ENCODE measurements around the gene SEC24D. TPM values are rescaled to one million over a fixed set of nuclear protein-coding genes. Genes with fewer than 3 reads are reported as not detected.

Gene SEC24D
- total and polyA plus RNA-seq, 9 of the 15 experiments (the other 6 are each of a cell fraction or from before 2014, with no cell fraction given): 7.1 to 22.5 (median 11.3) TPM

DNA sequence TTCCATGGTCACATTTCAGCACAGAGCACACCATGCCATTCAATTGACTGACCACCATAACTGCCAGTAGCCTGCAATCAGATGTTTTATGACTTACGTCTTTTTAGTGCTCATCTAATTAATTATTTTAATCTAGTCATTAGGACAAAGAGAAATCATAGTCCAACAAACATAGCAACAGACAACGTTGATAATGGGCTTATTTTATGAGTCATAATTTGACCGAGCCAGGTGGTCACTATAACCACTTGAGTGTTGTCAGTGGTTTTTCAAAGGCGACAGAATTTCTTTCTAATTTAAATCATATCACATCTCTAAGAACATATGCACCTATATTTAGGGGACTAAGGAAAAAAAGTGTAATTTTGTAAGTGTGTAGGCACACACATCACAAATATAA lies 1.9 kb downstream of the SEC24D start:
- CTCF ChIA-PET (ENCODE audit: low intra/inter-chr PET ratio): no interaction called here

DNA sequence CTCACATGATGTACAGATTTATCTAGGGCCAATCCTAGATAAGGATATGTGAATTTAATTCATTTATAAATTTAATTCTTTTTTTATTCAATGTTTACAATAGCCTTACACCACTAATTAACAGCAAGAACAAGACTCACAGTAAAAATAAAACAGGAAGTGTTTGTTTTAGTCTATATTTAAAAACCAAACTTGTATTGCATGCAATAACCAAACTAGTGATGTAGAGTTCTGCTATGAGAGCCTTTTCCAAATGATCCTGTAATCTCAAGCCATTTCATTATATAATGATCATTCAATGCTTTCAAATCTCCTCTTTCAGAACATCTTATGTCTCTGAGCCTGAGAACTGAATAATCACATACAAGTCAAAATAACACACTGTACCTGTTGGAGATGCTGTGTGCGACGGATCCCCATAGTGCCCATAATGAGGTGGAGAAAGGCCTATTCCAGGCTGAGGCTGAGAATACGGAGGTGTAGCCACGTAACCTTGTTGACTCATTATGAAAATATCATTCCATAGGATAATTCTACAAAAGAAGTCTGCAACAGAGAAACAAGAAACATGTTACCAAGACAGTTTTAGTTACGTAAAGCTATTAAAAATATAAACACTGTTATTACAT lies 2.6 kb downstream of the SEC24D start:
- H3K4me1 ChIP-seq (replicated peaks in 1 of 2; ENCODE audit: control insufficient read depth in 2 of 2, insufficient read depth in 2 of 2, low read length in 2 of 2): peaks cover 4 to 8% of the 10 kb centered on the region in 2 experiments; a peak in 4 of 5 replicates
- 95% methylated on average over 5 of the region's 5 CpGs for WGBS (ENCODE audit: insufficient coverage, low coverage, missing lambda C conversion rate)
- no peaks in the 10 kb centered on the region for H3K27me3 ChIP-seq (ENCODE audit: control insufficient read depth in 2 of 2, insufficient read depth in 2 of 2, low read length in 2 of 2)
- no peak overlapping the region for H3K9ac ChIP-seq (ENCODE audit: insufficient read depth in 1 of 2, low read depth in 2 of 2, low read length in 2 of 2)
- DNase-seq (ENCODE audit: extremely low read depth in 1 of 4, low spot score in 3 of 4) (no peak), ATAC-seq (no peak), FAIRE-seq (no peak)
- peaks cover 30% of the 10 kb centered on the region; the same call in 2 of the 3 replicates for H3K36me3 ChIP-seq (ENCODE audit: control insufficient read depth, insufficient read depth, low read length)
- H2AFZ ChIP-seq (ENCODE audit: low read depth, low read length): no peak overlapping the region
- CTCF ChIA-PET (ENCODE audit: low intra/inter-chr PET ratio): no interaction called here
- POLR2A ChIA-PET: no interaction called here
- intact Hi-C loops (cut with micrococcal nuclease) (no loop called here), in situ Hi-C loops (cut with MboI) (no loop called here)
- no peak overlapping the region for H3K4me2 ChIP-seq (ENCODE audit: insufficient read depth, low read length)
- H3K9me1 ChIP-seq (ENCODE audit: control insufficient read depth, insufficient read depth, low read length): no peaks in the 10 kb centered on the region
- peaks cover 5% of the 10 kb centered on the region; the same call in 1 of the 2 replicates for H4K20me1 ChIP-seq (replicated peaks; ENCODE audit: control insufficient read depth, insufficient read depth, low read length)
- peaks cover 27% of the 10 kb centered on the region; the same call in 2 of the 3 replicates for H3K79me2 ChIP-seq (ENCODE audit: control insufficient read depth, insufficient read depth, low read length)
- no TSS peak for BruUV-seq (replicated peaks)
- H3K4me3 ChIP-seq: no peak overlapping the region
- H3K9me3 ChIP-seq (replicated peaks; ENCODE audit: control insufficient read depth, insufficient read depth, low read depth, low read length): no peaks in the 10 kb centered on the region
- no peak overlapping the region for H3K27ac ChIP-seq (ENCODE audit: extremely low read depth, low read depth, low read length)
- TF ChIP-seq, protein P1, sequence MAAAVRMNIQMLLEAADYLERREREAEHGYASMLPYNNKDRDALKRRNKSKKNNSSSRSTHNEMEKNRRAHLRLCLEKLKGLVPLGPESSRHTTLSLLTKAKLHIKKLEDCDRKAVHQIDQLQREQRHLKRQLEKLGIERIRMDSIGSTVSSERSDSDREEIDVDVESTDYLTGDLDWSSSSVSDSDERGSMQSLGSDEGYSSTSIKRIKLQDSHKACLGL (CRISPR knock-in tag; IDR thresholded peaks at IDR 0.05; ENCODE audit: borderline replicate concordance, poor library complexity, severe bottlenecking): no peak
- TF ChIP-seq POLR3A (IDR thresholded peaks at IDR 0.05; ENCODE audit: borderline replicate concordance, extremely low read depth, insufficient read depth, insufficient read length) (no peak), FOSL1 (tag; conservative IDR thresholded peaks at IDR 0.05) (no peak)
- TF ChIP-seq, protein P2, sequence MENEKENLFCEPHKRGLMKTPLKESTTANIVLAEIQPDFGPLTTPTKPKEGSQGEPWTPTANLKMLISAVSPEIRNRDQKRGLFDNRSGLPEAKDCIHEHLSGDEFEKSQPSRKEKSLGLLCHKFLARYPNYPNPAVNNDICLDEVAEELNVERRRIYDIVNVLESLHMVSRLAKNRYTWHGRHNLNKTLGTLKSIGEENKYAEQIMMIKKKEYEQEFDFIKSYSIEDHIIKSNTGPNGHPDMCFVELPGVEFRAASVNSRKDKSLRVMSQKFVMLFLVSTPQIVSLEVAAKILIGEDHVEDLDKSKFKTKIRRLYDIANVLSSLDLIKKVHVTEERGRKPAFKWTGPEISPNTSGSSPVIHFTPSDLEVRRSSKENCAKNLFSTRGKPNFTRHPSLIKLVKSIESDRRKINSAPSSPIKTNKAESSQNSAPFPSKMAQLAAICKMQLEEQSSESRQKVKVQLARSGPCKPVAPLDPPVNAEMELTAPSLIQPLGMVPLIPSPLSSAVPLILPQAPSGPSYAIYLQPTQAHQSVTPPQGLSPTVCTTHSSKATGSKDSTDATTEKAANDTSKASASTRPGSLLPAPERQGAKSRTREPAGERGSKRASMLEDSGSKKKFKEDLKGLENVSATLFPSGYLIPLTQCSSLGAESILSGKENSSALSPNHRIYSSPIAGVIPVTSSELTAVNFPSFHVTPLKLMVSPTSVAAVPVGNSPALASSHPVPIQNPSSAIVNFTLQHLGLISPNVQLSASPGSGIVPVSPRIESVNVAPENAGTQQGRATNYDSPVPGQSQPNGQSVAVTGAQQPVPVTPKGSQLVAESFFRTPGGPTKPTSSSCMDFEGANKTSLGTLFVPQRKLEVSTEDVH (IDR thresholded peaks at IDR 0.05; ENCODE audit: low read depth, partially characterized antibody): no peak
- TF ChIP-seq, protein P3, sequence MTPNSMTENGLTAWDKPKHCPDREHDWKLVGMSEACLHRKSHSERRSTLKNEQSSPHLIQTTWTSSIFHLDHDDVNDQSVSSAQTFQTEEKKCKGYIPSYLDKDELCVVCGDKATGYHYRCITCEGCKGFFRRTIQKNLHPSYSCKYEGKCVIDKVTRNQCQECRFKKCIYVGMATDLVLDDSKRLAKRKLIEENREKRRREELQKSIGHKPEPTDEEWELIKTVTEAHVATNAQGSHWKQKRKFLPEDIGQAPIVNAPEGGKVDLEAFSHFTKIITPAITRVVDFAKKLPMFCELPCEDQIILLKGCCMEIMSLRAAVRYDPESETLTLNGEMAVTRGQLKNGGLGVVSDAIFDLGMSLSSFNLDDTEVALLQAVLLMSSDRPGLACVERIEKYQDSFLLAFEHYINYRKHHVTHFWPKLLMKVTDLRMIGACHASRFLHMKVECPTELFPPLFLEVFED (CRISPR knock-in tag; conservative IDR thresholded peaks at IDR 0.05): no peak

More for the DNA sequence above, 1.9 kb downstream of the SEC24D start:
- no peak overlapping the region for H2AFZ ChIP-seq (ENCODE audit: low read depth, low read length)
- DNase-seq (ENCODE audit: extremely low read depth in 1 of 4, low spot score in 3 of 4) (no peak), FAIRE-seq (no peak), ATAC-seq (no peak)
- no peaks in the 10 kb centered on the region; a peak in 1 of 5 replicates for H3K27me3 ChIP-seq (ENCODE audit: control insufficient read depth in 2 of 2, insufficient read depth in 2 of 2, low read length in 2 of 2)
- peaks cover 4 to 8% of the 10 kb centered on the region in 2 experiments; a peak in 4 of 5 replicates for H3K4me1 ChIP-seq (replicated peaks in 1 of 2; ENCODE audit: control insufficient read depth in 2 of 2, insufficient read depth in 2 of 2, low read length in 2 of 2)
- WGBS (ENCODE audit: insufficient coverage, low coverage, missing lambda C conversion rate): 48% methylated on average over 4 of the region's 4 CpGs
- in situ Hi-C loops (cut with MboI): no loop called here
- 0 out of 2 replicates have a peak, but pooled peaks have one; percentile 14 for TF ChIP-seq RBFOX2 (IDR thresholded peaks at IDR 0.05; ENCODE audit: low read depth, low read length)
- TF ChIP-seq, protein P4, sequence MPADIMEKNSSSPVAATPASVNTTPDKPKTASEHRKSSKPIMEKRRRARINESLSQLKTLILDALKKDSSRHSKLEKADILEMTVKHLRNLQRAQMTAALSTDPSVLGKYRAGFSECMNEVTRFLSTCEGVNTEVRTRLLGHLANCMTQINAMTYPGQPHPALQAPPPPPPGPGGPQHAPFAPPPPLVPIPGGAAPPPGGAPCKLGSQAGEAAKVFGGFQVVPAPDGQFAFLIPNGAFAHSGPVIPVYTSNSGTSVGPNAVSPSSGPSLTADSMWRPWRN (IDR thresholded peaks at IDR 0.05; ENCODE audit: low read depth): no peak
- no peak for TF ChIP-seq NCOA1 (IDR thresholded peaks at IDR 0.05; ENCODE audit: low read depth)
- TF ChIP-seq ZNF766 (CRISPR knock-in tag; conservative IDR thresholded peaks at IDR 0.05): no peak
- H3K27ac ChIP-seq (ENCODE audit: extremely low read depth, low read depth, low read length): no peak overlapping the region
- no peak overlapping the region for H3K9ac ChIP-seq (ENCODE audit: insufficient read depth in 1 of 2, low read depth in 2 of 2, low read length in 2 of 2)
- H3K9me3 ChIP-seq (replicated peaks; ENCODE audit: control insufficient read depth, insufficient read depth, low read depth, low read length): no peaks in the 10 kb centered on the region
- H3K4me3 ChIP-seq: no peak overlapping the region
- H3K4me2 ChIP-seq (ENCODE audit: insufficient read depth, low read length): no peak overlapping the region
- intact Hi-C loops (cut with micrococcal nuclease): no loop called here
- peaks cover 27% of the 10 kb centered on the region; the same call in 2 of the 3 replicates for H3K79me2 ChIP-seq (ENCODE audit: control insufficient read depth, insufficient read depth, low read length)
- no peaks in the 10 kb centered on the region for H3K9me1 ChIP-seq (ENCODE audit: control insufficient read depth, insufficient read depth, low read length)
- H3K36me3 ChIP-seq (ENCODE audit: control insufficient read depth, insufficient read depth, low read length): peaks cover 26% of the 10 kb centered on the region; the same call in 2 of the 3 replicates
- no TSS peak for BruUV-seq (replicated peaks)
- H4K20me1 ChIP-seq (replicated peaks; ENCODE audit: control insufficient read depth, insufficient read depth, low read length): no peaks in the 10 kb centered on the region
- POLR2A ChIA-PET: interaction anchor here (3.8 kb wide), 1 partner anchor 8 kb away, joined by 25 read pairs; no protein-coding TSS in a partner anchor
